Mucosa of gallbladder (tissue), 1 donor: ENCODE results near the gene NDUFA11. TPM values are rescaled to one million over a fixed set of nuclear protein-coding genes. Genes with fewer than 3 reads are reported as not detected.
"Not testable (repeated sequence)": the region's sequence is repeated elsewhere in the genome, so short reads cannot be mapped to it uniquely, and the experiment has no call there.

Experiments
- DNase-seq: peaks from one replicate; pipeline ENCODE4 v3.0.0-alpha.2; 2020; ENCODE audit warnings: low spot score
- total RNA-seq: library from RNA; stranded (reverse); gene quantifications from one replicate; pipeline ENCODE4 v1.2.1, GENCODE V29; 2021
- donor health status: DM: no; HTN: no; CAD: no.

NDUFA11 gene
- total RNA-seq, 1 donor from 2014 or later = 244 TPM

DNA sequence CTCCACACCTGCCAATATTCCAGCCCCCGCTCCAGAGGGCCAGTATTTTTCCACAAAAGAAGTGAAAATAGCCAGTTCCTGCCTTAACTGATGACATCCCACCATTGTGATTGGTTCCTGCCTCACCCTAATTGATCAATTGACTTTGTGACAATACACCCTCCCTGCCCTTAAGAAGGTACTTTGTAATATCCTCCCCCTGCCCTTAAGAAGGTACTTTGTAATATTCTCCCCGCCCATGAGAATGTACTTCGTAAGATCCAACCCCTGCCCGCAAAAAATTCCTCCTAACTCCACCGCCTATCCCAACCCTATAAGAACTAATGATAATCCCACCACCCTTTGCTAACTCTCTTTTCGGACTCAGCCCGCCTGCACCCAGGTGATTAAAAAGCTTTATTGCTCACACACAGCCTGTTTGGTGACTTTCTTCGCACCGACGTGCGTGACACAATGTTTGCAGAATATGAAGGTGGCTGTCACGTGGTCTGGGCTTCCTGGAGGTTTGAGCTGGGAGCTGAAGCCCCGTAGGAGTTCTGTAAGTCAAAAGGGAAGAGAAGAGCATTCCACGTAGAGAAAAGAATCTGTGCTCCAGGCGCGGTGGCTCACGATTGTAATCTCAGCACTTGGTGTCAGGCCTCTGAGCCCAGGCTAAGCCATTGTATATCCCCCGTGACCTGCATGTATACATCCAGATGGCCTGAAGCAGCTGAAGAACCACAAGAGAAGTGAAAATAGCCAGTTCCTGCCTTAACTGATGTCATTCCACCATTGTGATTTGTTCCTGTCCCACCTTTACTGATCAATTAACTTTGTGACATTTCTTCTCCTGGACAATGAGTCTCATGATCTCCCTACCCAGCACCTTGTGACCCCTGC is 46.1 kb downstream of the NDUFA11 start:
- no peak for DNase-seq

DNA sequence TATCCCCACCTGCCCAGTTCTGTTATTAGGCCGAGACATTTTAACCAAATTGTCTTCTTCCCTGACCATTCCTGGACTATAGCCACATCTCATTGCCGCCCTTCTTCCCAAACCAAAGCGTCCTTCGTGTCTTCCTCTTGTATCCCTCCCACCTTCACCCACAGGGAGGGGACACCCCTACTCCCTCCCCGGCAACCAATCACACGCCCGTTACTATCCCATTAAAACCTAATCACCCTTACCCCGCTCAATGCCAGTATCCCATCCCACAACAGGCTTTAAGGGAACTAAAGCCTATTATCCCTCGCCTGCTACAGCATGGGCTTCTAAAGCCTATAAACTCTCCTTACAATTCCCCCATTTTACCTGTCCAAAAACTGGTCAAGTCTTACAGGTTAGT is 48.4 kb downstream of the NDUFA11 start:
- DNase-seq = not testable (repeated sequence)

DNA sequence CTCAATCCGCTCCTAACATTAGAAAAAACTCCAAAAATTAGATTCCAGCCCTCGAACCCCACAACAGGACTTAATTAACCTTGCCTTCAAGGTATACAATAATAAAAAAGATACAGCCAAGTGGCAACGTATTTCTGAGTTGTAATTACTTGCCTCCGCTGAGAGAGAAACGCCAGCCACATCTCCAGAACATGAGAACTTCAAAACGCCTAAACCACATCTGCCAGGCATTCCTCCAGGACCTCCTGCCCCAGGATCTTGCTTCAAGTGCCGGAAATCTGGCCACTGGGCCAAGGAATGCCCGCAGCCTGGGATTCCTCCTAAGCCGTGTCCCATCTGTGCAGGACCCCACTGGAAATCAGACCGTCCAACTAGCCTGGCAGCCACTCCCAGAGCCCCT is 49.5 kb downstream of the NDUFA11 start:
- DNase-seq = not testable (repeated sequence)

DNA sequence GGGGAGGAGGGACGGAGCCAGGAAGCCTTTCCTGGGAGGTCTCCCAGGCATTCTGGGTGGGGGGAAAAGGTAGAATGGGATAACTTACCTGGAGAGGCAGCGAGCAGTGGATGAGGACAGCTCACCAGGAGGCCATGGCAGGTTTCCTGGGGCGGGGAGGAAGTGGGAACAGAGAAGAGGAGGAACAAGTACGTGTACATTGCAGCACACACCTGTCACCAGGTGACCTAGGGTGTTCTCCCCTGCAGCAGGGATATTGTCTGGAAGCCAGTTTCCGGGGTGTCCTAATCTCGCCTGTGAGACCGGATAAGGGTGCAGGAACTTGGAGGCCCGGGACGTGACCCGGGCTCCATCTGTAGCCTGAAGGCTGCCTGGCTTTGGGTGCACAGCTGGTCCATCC is 52.3 kb downstream of the NDUFA11 start, which contains the start of gene FUT3:
TSS of gene FUT3 (minus strand) at position 148 of the 400 bp plus-strand sequence.
- peak; percentile 65 for DNase-seq

DNA sequence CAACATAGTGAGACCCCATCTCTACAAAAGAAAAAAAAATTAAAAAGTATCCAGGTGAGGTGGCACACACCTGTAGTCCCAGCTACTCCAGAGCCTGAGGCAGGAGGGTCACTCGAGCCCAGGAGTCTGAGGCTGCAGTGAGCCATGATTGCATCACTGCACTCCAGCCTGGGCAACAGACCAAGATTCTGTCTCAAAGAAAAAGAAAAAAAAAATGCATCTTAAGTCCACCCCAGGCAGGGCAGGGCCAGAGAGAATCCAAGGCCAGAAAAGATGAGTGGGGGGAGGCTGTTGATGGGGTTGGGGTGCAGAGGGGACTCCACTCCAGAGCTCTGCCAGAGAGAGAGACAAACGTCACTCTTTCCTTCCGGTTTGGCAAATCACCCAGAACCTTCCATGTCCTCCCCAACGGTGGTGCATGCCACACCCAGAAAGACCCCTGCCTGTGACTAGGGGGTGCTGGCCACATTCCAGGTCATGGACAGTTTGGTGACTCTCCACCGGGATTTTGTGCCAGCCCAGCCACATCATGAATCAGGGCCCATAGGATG is 52.8 kb downstream of the NDUFA11 start:
- DNase-seq = peak; percentile 67

DNA sequence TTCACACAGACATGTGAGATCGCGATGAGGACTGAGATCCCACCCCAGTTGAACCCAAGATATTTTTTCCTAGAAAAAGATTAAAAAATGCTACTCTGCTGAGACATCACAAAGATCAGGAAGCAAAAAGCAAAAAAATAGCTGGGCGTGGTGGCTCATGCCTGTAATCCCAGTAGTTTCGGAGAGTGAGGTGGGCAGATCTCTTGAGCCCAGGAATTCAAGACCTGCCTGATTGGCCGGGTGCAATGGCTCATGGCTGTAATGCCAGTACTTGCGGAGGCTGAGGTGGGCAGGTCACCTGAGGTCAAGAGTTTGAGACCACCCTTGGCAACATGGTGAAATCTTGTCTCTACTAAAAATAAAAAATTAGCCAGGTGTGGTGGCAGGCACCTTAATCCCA is 53.4 kb downstream of the NDUFA11 start:
- DNase-seq = no peak

DNA sequence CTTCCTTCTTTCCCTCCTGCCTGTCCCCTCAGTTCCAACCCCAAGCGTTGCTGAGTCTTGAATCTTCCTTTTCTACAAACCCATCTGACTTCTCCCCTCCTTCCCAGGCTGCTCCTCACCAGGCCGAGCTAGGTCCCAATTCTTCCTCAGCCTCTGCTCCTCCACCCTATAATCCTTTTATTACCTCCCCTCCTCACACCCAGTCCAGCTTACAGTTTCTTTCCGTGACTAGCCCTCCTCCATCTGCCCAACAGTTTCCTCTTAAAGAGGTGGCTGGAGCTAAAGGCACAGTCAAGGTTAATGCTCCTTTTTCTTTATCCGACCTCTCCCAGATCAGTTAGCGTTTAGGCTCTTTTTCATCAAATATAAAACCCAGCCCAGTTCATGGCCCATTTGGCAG is 55.0 kb downstream of the NDUFA11 start:
- not testable (repeated sequence) for DNase-seq

DNA sequence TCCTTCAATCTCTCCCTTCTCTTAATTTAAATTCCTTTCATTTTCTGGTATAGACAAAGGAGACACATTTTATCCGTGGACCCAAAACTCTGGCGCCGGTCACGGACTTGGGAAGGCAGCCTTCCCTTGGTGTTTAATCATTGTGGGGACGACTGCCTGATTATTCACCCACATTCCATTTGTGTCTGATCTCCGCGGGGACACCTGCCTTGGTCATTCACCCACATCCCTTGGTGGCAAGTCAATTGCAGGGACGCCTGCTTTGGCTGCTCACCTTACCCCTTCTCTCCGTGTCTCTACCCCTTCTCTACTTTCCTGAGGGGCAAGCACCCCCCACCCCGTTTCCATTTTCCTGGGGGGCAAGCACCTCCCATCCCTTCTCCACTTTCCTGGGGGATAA is 55.7 kb downstream of the NDUFA11 start:
- not testable (repeated sequence) for DNase-seq

Other genes starting within 250 kb of the NDUFA11 start
- gene MICOS13, start 223.3 kb downstream of the NDUFA11 start, total RNA-seq = 62.6 TPM
- 15.7 TPM for gene HSD11B1L, start 222.8 kb downstream of the NDUFA11 start, total RNA-seq
- 609 TPM for gene RPL36, start 213.5 kb downstream of the NDUFA11 start, total RNA-seq
- 80.2 TPM for gene LONP1, start 183.6 kb downstream of the NDUFA11 start, total RNA-seq
- not detected for gene CATSPERD, start 183.2 kb downstream of the NDUFA11 start, total RNA-seq
- gene PRR22, start 119.0 kb downstream of the NDUFA11 start, total RNA-seq = 4.1 TPM
- 37.2 TPM for gene DUS3L, start 112.6 kb downstream of the NDUFA11 start, total RNA-seq
- gene NRTN, start 98.7 kb downstream of the NDUFA11 start, total RNA-seq = 6.2 TPM
- 81.2 TPM for gene FUT6, start 64.1 kb downstream of the NDUFA11 start, total RNA-seq
- 127 TPM for gene FUT3, start 52.3 kb downstream of the NDUFA11 start, total RNA-seq
- gene FUT5, start 33.2 kb downstream of the NDUFA11 start, total RNA-seq = not detected
- gene VMAC, start 1.1 kb upstream of the NDUFA11 start, total RNA-seq = 12.7 TPM
- gene CAPS, start 10.5 kb upstream of the NDUFA11 start, total RNA-seq = 82.5 TPM
- 75.5 TPM for gene RANBP3, start 74.3 kb upstream of the NDUFA11 start, total RNA-seq
- 8.6 TPM for gene RFX2, start 206.7 kb upstream of the NDUFA11 start, total RNA-seq
- not detected for gene ACSBG2, start 231.9 kb upstream of the NDUFA11 start, total RNA-seq